CD4-positive, alpha-beta T cell treated with Interferon alpha-2 for 1 hour (primary cell): ENCODE data around the gene TM7SF3.
"Not testable (repeated sequence)": the region's sequence is repeated elsewhere in the genome, so short reads cannot be mapped to it uniquely, and the experiment has no call there.

ENCODE experiments used
- DNase-seq, 2 donors: peaks; one replicate each; pipeline ENCODE4 v3.0.0-alpha.2; 2020 to 2022

Gene TM7SF3

DNA sequence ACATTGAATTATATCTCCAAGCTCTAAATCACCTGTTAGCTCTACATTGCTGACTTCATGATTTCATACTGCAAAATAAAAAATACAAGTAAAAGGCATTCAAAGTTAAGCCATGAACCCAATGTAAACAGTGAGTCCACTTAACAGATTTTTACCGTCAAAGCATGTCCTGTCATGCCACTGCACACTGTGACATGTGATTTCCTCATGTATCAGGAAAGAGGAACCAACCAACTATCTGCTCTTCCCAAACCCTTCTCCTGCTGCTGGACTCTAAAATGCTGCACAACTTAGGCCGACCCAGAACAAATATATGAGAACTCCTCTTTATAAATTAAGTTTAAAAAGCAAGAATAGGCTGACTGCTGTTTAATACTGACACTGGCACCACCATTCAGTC lies 37.5 kb downstream of the TM7SF3 start:
- no peak for DNase-seq

DNA sequence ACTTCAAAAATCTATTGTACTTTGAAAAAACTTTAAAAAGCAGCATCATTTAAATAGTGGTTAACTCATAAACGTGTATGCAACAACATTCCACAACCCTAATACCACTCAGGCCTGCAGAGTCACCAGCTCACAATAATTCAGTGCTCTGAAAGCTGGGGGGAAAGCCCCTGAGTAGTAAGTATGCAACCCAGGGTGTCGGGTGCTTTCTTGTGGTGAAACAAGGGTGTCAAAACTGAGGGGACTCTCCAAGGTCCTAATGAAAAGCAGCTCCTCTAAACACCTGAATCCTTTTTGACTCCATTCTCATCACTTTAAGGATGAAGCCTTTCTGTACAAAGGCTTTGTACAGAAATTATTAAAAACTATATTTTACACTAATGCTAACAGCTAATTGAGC lies 42.2 kb downstream of the TM7SF3 start:
- DNase-seq: peak; percentile 52 to 76

DNA sequence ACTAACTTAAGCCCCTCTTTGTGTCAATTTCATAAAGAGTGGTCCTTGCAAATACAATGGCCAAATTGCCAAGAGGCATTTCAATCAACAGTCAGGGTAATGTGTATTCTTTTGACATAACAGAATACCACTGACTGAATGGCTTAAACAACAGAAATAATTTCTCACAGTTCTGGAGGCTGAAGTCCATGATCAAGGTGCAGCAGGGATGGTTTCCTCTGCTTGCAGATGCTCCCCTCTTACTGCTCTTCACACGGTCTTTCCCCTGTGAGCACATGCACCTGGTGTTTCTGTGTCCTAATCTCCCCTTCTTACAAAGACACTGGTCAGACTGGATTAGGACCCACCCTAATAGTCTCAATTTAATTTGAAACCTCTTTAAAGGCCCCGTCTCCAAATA lies 44.0 kb downstream of the TM7SF3 start:
- no peak for DNase-seq

DNA sequence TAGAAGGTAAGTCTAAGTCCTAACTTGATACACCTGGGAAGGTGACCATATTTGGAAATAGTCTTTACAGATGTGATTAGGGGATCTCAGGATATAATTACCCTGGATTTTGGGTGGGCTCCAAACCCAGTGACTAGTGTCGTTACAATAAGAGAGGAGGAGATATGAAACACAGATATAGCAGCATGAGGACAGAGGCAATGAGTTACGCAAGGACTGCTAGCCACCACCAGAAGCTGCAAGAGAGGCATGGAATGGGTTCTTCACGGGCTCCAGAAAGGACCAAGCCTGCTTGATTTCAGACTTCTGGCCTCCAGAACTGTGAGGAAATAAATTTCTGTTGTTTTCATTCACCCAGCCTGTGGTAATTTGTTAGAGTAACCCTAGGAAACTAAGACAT lies 47.3 kb downstream of the TM7SF3 start:
- DNase-seq: no peak

DNA sequence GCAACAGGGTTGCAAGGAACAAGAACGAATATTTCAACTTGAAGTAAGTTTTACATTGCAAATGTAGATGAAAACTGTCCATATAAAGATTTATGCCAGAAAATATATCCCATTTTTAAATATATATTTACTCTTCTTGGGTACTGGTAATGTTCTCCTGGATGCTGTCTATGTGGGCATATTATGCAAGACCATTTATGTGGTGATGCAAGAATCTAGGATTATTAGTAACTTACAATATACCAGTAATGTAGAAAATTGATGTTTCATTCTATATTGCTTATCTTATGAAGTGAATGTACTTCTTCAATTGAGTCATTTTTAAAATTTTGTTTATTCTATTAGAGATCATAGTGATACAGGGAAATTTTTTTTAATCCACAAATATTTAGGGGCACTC lies 50.8 kb downstream of the TM7SF3 start:
- DNase-seq: no peak

DNA sequence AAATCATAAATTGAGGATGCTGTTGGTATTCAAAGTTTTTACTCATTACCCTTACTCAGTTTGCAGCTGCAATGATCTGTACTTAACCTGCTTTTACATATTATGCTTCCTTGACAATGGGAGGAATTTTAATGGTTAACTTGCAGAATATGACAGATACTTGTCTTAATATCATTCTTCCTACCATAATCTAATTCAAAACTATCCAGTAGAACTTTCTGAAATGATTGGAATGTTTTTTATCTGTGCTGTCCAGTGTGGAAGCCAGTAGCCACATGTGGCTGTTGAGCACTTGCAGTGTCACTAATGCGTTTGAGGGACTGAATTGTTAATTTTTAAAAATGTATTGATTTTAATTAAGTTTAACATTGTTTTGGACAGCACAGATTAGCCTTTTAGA lies 52.4 kb downstream of the TM7SF3 start:
- DNase-seq: no peak

DNA sequence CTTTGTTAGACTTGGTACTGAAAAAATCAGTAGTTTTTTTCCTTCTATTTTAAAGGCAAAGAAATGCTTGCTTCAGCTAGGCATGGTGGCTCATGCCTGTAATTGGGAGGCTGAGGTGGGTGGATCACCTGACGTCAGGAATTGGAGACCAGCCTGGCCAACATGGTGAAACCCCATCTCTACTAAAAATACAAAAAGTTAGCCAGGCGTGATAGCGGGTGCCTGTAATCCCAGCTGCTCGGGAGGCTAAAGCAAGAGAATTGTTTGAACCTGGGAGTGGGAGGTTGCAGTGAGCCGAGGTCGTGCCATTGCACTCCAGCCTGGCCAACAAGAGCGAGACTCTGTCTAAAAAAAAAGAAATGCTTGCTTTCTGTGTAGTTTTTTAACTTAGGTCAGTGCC lies 52.8 kb downstream of the TM7SF3 start:
- not testable (repeated sequence) for DNase-seq

DNA sequence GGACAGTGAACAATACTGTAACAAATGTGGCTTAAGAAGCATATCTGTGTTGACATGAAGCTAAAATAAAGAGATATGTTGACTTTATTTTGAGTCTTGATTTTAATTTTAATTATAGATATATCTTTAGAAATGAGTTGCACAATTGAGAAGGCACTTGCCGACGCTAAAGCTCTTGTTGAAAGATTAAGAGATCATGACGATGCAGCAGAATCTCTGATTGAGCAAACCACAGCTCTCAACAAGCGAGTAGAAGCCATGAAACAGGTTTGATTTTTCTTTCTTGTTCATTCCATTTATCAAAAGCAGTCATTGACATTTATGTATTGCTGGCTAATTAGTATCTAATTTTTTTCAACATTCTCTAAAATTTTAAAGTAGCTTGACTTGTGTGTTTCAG lies 60.2 kb downstream of the TM7SF3 start:
- DNase-seq: no peak

DNA sequence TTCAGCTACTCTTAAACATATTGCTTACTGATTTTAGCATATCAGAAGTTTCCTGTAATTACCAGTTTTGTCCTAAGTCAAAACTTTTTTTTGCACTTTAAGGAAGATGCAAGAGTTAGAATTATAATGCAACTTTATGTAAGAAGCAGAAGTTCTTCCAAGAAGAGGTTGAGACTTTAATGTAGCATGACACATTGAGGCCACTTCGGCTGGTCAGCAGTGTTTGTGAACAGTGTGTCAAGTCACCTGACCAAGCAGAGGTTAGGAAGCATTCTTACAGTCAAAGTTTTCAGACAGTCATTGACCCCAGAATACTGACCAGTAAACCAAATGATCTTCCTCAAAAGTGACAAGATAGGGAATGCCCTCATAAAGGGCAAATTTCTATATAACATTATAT lies 60.7 kb downstream of the TM7SF3 start:
- peak in 1 of 2 donors; percentile 45 for DNase-seq

DNA sequence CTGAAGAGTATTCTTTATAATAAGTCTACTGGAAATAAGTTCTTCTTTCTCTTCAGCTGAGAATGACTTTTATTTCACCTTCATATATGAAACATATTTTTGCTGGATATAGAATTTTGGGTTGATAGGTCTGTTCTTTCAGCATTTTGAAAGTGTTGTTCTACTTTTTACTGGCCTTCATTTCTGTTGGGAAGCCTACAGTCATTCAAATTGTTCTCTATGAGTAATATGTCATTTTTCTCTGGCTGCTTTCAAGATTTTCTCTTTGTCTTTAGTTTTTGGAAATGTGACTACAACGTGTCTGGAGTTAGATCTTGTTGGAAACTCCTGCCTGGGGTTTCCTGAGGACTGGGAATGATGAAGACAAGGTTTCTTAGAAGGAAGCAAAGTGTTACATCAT lies 65.9 kb downstream of the TM7SF3 start:
- no peak for DNase-seq

DNA sequence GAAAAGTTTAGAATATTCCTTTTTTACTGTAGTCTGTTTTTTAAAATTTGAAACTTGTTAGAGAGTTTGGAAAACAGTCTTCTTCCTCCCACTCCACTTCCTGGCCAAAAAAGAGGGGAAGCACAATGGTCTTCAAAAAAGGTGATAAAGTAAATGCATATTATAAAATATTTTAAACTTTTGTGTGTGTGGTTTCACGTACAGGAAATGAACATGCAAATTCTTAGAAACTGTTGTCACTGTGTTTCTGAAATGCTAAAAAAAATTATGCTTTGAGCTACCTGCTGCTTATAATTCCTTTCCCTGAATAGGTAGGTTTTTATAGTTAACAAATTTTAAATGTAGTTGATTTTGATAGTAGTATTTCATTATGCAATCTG lies 73.0 kb downstream of the TM7SF3 start:
- peak in 1 of 2 donors; percentile 78 for DNase-seq

DNA sequence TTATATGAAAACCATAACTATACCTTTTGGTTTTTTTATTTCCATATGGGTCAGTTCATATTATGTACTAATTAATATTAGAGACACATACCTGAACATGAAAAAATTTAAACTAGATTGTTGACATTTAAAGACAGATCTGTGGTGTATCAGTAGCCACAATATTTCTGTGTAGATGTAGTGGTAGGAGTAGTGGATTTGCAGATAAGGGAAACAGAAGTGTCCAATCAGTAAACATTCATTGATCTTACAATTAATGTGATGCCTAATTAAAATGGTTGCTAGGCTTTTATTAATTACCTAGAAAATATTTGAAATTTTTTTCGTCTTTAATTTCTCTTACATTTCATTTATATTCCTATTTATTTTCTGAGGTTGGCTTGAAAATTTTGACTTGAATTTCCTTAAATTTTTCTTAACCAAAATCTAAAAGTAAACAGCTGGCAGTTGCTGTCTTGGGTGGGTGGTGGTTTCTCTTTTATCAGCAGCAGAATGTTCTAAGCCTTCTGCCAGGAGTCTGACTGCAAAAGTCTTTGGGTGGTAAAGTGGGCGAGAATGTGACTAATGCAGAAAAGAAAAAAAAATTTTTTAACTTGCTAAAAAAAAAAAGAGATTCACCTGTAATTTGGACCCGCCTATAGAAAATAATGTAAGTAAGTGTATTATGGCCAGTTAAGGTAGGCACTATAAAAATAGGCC lies 73.5 kb downstream of the TM7SF3 start:
- peak in 1 of 2 donors; percentile 65 for DNase-seq

DNA sequence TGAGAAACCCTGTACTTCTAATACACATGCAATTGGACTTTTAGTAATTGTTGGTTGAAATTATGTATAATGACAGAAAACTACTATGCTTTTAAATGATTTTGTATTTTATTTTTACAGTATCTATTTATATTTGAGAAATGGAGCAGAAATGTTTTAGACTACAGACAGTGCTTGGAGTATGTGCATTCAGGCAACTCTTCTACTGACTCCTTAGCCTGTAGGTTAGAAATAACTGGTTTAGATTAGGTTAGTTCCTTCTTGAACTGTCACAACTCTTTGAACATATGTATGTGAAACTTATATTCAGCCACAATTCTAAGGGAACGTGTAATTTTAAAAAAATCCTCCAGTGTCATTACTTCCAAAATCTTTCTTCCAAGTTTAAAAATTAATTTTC lies 74.2 kb downstream of the TM7SF3 start:
- DNase-seq: no peak

DNA sequence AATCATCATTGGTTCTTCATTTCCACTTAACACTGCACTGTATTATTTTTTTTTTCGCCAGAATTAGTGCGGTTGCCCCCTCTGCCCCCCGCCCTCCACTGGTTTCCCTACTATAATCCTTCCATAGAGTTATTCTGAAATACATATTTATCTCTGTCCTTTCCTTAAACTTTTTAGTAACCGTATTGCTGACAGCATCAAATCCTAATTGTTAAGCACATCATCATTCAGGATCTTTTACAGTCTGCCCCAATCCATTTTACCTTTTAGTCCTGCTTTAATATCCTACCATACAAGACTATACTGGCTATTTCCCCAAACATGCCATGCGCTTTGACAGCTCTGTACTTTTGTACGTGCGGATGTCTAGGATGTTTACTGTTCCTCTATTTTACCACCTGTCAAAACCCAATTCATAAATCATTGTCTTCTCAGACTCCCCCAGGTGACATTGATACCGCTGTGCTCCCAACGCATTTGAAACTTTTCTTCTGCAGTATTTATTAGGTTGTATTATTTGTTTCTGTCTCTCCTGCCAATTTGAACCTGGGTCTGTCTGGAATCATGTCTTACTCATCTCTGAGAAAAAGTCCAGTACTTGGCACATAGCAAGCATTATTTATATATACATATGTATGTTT lies 74.9 kb downstream of the TM7SF3 start:
- peak in 1 of 2 donors; percentile 38 for DNase-seq

DNA sequence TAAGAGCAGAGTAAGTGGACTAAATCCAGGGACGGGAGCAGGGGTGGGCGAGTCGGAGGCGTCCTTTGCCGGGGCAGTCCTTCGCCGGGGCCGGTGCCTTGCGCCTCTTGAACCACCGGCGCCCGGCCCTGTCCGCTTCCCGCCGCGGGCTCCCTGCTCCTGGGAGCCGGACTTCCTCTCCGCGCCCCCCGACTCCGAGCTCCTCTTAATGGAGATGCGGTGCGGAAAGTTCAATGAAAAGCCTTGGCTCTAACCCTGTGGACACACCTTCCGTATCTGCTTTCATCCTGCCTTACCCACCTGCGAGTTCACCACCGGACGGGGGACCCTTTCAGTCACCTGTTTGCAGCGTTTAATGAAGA lies 75.5 kb downstream of the TM7SF3 start:
- peak in 1 of 2 donors; percentile 42 for DNase-seq

DNA sequence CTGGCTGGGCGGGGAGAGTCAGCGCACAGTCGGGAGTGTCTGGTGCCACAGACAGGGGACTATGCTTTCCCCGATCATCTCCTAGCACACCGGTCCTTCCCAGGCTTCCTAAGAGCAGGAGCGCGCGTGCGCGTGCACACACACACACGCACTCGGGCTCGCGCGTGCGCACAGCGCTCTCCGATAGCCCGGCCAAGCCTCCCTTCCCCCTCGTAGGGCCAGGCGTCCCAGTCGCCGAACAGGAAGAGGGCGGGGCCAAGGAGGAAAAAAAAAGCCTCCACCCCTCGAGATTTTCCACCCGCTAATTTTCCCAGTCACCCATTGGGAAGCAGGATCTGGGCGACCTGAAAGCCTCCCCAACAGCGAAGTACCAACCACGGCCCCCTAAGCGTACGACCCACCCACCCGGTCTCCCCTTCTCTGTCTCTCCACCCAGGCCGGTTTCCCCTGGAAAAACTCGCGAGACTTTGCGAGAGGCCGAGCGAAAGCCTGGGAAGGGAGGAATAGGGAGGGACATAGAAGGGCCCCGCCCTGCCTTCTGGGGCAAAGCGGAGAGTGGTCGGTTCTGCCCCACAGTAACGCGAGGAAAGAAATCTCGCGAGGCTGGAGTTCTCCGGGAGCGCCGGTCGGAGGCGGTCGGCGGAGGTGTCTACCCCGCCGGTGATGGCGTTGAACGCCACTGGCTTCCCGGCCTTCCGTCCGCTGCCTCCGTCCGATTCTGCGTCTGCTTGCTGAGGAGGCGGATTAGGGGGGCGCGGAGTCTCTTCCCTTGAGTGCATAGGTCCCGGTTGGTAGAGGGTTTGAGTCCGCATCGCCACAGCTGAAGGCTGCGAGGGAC lies 76.1 kb downstream of the TM7SF3 start, which contains the start of the genes FGFR1OP2 and INTS13:
Gene FGFR1OP2, plus strand, starts transcription at position 608 of the 838 bp plus-strand sequence. CDS start 15,689 bp downstream, outside the sequence.
Gene INTS13, minus strand, starts transcription at position 119 of the 838 bp plus-strand sequence. CDS start 1,178 bp downstream, outside the sequence.
- DNase-seq: peak; percentile 98

DNA sequence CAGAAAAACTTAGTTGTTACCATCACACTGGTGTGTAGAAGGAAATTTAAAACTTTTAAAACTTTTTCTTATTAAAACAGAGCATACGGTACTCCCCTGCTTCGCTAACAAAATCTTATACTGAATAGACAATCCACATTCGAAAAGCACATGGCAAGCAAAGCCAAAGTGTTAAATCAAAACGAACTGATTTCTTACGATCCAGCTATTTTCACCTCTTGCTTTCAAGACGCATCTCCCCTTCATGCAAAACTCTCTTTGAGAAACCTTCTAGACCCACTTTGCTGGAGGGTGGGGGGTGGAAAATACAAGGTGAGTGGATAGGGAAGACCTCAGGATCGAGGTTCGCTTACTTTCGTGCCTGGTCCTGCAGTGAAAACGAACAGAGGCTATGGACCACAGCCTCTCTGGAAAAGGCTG lies 76.7 kb downstream of the TM7SF3 start:
- DNase-seq: no peak

DNA sequence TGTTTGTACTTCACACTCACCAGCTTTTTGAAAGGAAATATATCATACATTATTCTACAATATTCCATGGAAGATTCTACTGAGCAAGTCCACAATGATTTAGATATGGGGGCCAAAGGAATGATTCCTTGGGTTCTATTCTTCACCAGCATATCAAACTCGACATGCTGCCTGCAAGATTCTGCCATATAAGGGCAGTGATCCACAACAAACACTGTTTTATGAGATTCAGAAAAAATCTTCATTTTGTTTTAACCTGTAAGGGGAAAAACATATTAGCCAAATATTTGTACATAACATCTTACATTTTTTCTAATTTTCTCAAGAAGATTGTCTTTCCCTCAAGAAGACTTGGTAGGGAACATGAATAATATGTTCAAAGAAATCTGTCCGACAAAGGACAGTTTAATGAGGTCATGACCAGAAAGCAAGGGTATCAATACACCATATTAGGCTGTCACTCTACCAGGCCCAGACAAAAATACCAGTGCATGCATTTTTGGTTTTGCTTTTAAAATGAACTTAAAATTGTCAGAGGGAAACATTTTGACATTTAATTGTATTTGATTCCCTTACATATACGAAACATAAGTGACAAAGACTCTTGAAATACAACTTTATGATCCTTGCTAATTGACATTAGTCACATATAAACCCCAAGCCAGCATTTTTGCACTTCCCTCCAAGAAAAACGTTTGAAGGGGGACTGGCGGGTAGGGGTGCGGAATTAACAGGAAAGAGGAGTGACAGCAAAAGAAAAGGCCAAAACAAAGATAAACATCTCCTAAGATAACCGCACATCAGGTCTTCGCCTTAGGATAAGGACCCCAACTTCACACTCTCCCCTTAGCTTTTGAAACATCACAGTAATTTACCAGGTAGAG lies 77.4 kb downstream of the TM7SF3 start:
- DNase-seq: peak in 1 of 2 donors; percentile 59

DNA sequence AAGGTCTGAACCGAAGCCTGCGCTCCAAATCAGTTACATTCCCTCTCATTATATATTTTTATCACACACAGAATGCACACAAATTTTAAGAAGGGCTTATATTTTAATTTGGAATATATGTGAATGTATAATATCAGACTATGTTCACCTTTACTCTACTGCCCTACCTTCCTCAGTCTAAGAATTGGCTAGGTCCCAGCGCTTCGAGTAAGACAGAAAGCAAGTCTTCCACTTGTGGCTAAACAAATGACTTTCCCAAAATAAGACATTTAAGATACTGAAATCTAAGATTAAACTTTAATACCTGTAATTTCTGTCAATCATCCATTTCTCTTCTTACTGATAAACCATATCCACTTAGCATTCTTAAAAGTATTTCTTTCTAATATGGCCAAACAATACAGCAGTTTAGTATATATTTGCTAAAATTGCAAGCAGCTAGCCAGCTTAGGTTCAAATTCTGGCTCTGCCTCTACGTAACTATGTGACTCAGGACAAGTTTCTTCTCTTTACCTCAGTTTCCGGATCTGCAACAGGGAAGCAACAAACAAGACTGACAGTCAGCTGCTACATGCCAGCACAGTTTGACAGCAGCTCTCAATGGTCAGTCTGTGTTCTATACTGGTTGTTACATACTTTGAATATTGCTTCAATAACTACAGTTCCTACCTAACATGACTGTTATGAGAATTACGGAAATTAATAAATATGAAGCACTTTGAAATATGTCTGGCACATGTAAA lies 78.4 kb downstream of the TM7SF3 start:
- DNase-seq: no peak

DNA sequence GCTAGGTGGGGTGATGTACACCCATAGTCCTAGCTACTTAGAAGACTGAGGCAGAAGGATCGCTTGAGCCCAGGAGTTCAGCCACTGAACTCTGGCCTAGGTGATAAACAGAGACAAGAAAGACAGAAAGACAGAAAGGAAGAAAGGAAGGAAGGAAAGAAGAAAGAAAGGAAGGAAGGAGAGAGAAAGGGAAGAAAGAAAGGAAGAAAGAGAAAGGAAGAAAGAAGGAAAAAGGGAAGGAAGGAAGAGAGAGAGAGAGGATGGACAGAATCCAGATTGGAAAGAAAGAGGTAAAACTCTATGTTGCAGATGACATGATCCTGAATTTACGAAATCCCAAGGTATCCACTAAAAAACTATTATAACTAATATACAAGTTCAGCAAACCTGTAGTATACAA lies 84.6 kb downstream of the TM7SF3 start:
- no peak for DNase-seq

DNA sequence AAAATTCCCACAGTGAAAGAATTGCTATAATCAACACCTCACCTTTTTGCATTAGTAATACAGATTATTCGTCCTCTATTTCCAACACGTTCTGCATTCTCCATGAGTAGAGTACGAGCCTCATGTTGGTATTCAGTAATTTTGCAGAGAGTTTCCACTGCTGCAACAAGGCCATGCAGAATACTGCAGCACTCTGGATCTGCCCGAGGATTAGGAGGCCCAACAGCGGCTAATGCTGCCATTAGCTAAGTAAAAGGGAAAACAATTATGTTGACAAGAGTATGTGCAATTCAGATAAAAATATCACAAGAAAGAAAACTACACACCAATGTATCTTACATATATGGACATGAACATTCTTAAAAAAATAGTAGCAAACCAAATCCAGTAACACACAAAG lies 85.5 kb downstream of the TM7SF3 start:
- no peak for DNase-seq
